Transverse colon (tissue), 4 donors: ENCODE results near the gene PIGV. TPM values are rescaled to one million over a fixed set of nuclear protein-coding genes. Genes with fewer than 3 reads are reported as not detected.

Source experiments
- DNase-seq: peaks from one replicate; pipeline ENCODE4 v3.0.0-alpha.2; 2019
- H3K27ac ChIP-seq, 4 donors: fragments of 200-600 bp; sonication (generic); 2 replicates each; pipeline ENCODE4 v1.5.1; 2016 to 2018; ENCODE audit warnings: inconsistent platforms in 4 of 4
- H3K27me3 ChIP-seq: fragments of 200-600 bp; sonication (generic); 2 replicates; pipeline ENCODE4 v1.5.1; 2017; ENCODE audit warnings: inconsistent platforms
- H3K36me3 ChIP-seq, 4 donors: fragments of 200-600 bp; sonication (generic); 2 replicates each; pipeline ENCODE4 v1.5.1; 2017 to 2019; ENCODE audit warnings: inconsistent platforms in 4 of 4
- H3K4me1 ChIP-seq, 4 donors: fragments of 200-600 bp; sonication (generic); 2 replicates each; pipeline ENCODE4 v1.5.1; 2017 to 2020; ENCODE audit warnings: inconsistent platforms in 4 of 4
- H3K4me3 ChIP-seq, 4 donors: fragments of 200-600 bp; sonication (generic); 1 replicate in 1 of 4; 2 replicates in 3 of 4; pipeline versions ENCODE4 v1.5.1 to v1.6.1; 2017 to 2019; ENCODE audit warnings: inconsistent platforms in 4 of 4
- H3K9me3 ChIP-seq, 2 donors: fragments of 200-600 bp; sonication (generic); 2 replicates each; pipeline ENCODE4 v1.5.1; 2017 to 2019; ENCODE audit warnings: inconsistent platforms in 2 of 2
- CTCF ChIP-seq, 5 experiments: fragments of 200-600 bp in 3 of 5; fragments of 450-650 bp in 2 of 5; sonication (generic) in 3 of 5; IDR thresholded peaks; 1 replicate in 2 of 5; 2 replicates in 3 of 5; pipeline ENCODE4 v1.5.1; 2016 to 2017; ENCODE audit warnings: antibody characterized with exemption in 5 of 5, inconsistent platforms in 3 of 5, mild to moderate bottlenecking in 2 of 5, moderate library complexity in 1 of 5
- EP300 ChIP-seq: sonication (generic); formaldehyde crosslinking; IDR thresholded peaks from one replicate; pipeline ENCODE4 v1.6.1; 2017; ENCODE audit warnings: antibody characterized with exemption, low read depth
- POLR2A ChIP-seq: fragments of 450-650 bp; IDR thresholded peaks from one replicate; pipeline ENCODE4 v1.6.1; 2016; ENCODE audit warnings: antibody characterized with exemption, mild to moderate bottlenecking, moderate library complexity
- POLR2AphosphoS5 ChIP-seq, 3 donors: sonication (generic); formaldehyde crosslinking; IDR thresholded peaks; one replicate each; pipeline ENCODE4 v1.6.1; 2016; ENCODE audit warnings: antibody characterized with exemption in 3 of 3
- WGBS, 2 donors: methylation state at CpG; one replicate each; pipeline ENCODE4 v1.1.5; 2018; ENCODE audit warnings: low coverage in 1 of 2; 5-methylcytosine and 5-hydroxymethylcytosine counted together
- in situ Hi-C, 4 donors: fragments of 200-750 bp; cut with MboI; loops; one replicate each; pipeline versions ENCODE4 v1.15.0 to v1.15.1; 2017; ENCODE audit warnings: low sequenced_read_pairs in 3 of 4, low pct_ligation_motif_present in 1 of 4, low pct_unique_long_range_greater_than_20kb in 1 of 4
- intact Hi-C: fragments of 100-400 bp; cut with DNase I; formaldehyde crosslinking; loops from one replicate; pipeline ENCODE4 v1.15.1; 2023; ENCODE audit warnings: low total_unique reads
- total RNA-seq, 4 donors: library from RNA; depleted of rRNA; stranded (reverse); fragments of >200 nt; gene quantifications; one replicate each; pipeline ENCODE4 v1.1.0, GENCODE V29; 2016

Gene PIGV
- total RNA-seq, 4 donors from 2014 or later: 16.1 to 32.2 (median 24.2) TPM

- Histone ChIP-seq H3K36me3 (no peaks in the 10 kb centered on the region), H3K27ac (peak overlapping the region; percentile 98 to 99 (median 98)), H3K4me1 (peaks cover 20 to 75% (median 56%) of the 10 kb centered on the region in 4 donors), H3K9me3 (no peaks in the 10 kb centered on the region), H3K27me3 (no peaks in the 10 kb centered on the region), H3K4me3 (no peak overlapping the region)
- WGBS, 2 donors: 63 to 76% methylated on average over 2 to 5 of the region's 5 CpGs
- in situ Hi-C loops: loop anchor here (10.0 to 25.0 kb wide), 2 partner anchors 91 to 99 kb away; partner anchors contain the start of gene ARID1A (in 4 of the 4)
- no peak for TF ChIP-seq EP300
- no peak for TF ChIP-seq POLR2AphosphoS5 (IDR thresholded peaks at IDR 0.05)
- TF ChIP-seq CTCF (IDR thresholded peaks at IDR 0.05): no peak
- TF ChIP-seq POLR2A: no peak
- intact Hi-C loops: loop anchor here (1.0 to 5.0 kb wide), 3 partner anchors 42 to 109 kb away; no protein-coding TSS in a partner anchor
- DNase-seq: peak; percentile 28
Observed at GRCh38 chr1:26785611-26786436, 1.9 kb upstream of the PIGV start.

DNA sequence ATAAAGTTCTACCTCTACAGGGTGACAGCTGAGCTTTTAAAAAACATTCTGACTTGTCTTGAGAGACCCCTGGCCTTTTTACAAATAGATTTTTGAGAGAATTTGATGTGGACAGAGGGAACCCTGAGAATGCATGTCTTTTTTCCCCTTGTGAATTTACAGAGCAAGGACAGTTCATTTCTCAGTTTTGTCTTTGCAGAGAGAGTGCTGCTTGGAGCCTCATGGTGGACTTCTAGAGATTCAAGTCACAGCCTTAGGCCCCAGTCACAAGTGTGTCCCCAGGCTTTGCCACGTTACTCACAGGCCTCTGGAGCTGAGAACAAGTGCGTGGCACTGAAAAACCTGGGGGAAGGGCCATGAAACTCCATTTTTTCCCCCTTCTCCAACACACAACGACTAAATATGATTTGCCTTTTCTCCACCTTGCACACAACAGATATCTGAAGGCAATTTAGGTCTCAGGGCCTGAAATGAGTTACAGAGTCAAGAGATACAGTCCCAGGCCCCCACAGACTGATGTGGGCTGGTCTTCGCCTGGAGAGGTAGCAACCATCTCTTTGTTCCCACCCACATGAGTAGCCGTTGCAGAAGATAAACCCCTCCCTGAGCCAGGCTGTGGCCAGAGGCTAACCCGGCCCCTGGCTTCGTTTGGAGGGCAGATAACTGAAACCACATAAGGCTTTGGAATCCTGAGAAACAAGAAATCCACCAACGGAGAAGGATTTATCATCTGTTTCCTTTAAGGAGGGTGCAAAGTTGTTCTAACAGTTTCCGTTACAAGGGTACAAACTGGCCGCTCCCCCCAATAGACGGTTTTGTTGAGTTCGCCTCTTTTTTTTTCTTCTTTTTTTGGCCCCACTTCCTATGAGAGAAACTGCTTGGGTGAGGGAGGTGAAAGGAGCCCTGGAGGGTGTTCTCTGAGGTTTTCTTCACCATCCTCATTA is 1.0 kb upstream of the PIGV start:
- WGBS, 2 donors: 14 to 19% methylated on average over 5 to 12 of the region's 12 CpGs
- intact Hi-C loops: loop anchor here (1.0 to 5.0 kb wide), 3 partner anchors 42 to 109 kb away; no protein-coding TSS in a partner anchor

DNA sequence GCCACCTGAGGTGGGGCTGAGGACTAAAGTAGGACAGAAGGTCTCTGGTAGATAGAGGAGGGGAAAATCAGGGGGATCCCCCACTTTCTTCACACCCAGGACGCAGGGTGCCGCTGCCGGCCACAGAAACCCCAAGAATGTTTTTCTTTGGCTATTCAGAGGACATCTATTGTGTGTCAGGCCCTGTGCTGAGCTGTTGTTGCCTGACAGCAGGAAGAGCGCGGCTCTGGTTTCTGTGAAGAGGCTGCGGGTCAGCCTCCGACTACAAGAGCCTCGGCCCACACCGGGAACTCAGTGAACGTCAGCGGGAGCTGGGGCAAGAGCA is 407 bp upstream of the PIGV start:
- intact Hi-C loops: loop anchor here (5.0 kb wide), 2 partner anchors 95 to 110 kb away; no protein-coding TSS in a partner anchor
- TF ChIP-seq CTCF (IDR thresholded peaks at IDR 0.05) (peak in 1 of 5 experiments; percentile 8), EP300 (no peak)
- Histone ChIP-seq H3K9me3 (no peaks in the 10 kb centered on the region), H3K36me3 (no peaks in the 10 kb centered on the region), H3K4me1 (peaks cover 20 to 64% (median 54%) of the 10 kb centered on the region in 4 donors), H3K4me3 (peak overlapping the region; percentile 73 to 90 (median 78)), H3K27me3 (no peaks in the 10 kb centered on the region), H3K27ac (peak overlapping the region; percentile 98 to 99 (median 98))
- 0 to 1% methylated on average over 4 to 11 of the region's 11 CpGs for WGBS, 2 donors
- DNase-seq: peak; percentile 61
- in situ Hi-C loops: loop anchor here (10.0 to 25.0 kb wide), 2 partner anchors 93 to 100 kb away; partner anchors contain the start of gene ARID1A (in 4 of the 4)

More for the DNA sequence above, 1.0 kb upstream of the PIGV start:
- no peaks in the 10 kb centered on the region for H3K36me3 ChIP-seq
- H3K9me3 ChIP-seq: no peaks in the 10 kb centered on the region
- peak; percentile 62 for DNase-seq
- peak overlapping the region; percentile 98 to 99 (median 98) for H3K27ac ChIP-seq
- no peaks in the 10 kb centered on the region for H3K27me3 ChIP-seq
- peak overlapping the region; percentile 73 to 90 (median 78) for H3K4me3 ChIP-seq
- peaks cover 20 to 70% (median 56%) of the 10 kb centered on the region in 4 donors for H3K4me1 ChIP-seq
- in situ Hi-C loops: loop anchor here (10.0 to 25.0 kb wide), 2 partner anchors 92 to 99 kb away; partner anchors contain the start of gene ARID1A (in 4 of the 4)
- TF ChIP-seq POLR2A: peak; percentile 25
- TF ChIP-seq EP300: no peak
- TF ChIP-seq POLR2AphosphoS5 (IDR thresholded peaks at IDR 0.05): peak in 2 of 3 donors; percentile 11 to 49
- TF ChIP-seq CTCF (IDR thresholded peaks at IDR 0.05): no peak
